ENCODE data around the gene ACVR2A.

GRCh38 chr2:147924647-147925046, 79.8 kb downstream of the ACVR2A start:
- TF ChIP-seq EZH2phosphoT487 (IDR thresholded peaks at IDR 0.05; ENCODE audit: borderline replicate concordance, low read depth) (no peak), RXRA (IDR thresholded peaks at IDR 0.05; ENCODE audit: borderline replicate concordance, low read depth) (no peak), PBX3 (IDR thresholded peaks at IDR 0.05) (no peak), EP300 (IDR thresholded peaks at IDR 0.05; ENCODE audit: borderline replicate concordance in 1 of 2, low read depth in 1 of 2, low read length in 1 of 2) (no peak), USF1 (IDR thresholded peaks at IDR 0.05; ENCODE audit: borderline replicate concordance, low read depth) (no peak), FOSL2 (IDR thresholded peaks at IDR 0.05; ENCODE audit: borderline replicate concordance, low read depth) (no peak), MEF2A (IDR thresholded peaks at IDR 0.05; ENCODE audit: borderline replicate concordance, low read depth) (no peak)
- TF ChIP-seq, protein P1, sequence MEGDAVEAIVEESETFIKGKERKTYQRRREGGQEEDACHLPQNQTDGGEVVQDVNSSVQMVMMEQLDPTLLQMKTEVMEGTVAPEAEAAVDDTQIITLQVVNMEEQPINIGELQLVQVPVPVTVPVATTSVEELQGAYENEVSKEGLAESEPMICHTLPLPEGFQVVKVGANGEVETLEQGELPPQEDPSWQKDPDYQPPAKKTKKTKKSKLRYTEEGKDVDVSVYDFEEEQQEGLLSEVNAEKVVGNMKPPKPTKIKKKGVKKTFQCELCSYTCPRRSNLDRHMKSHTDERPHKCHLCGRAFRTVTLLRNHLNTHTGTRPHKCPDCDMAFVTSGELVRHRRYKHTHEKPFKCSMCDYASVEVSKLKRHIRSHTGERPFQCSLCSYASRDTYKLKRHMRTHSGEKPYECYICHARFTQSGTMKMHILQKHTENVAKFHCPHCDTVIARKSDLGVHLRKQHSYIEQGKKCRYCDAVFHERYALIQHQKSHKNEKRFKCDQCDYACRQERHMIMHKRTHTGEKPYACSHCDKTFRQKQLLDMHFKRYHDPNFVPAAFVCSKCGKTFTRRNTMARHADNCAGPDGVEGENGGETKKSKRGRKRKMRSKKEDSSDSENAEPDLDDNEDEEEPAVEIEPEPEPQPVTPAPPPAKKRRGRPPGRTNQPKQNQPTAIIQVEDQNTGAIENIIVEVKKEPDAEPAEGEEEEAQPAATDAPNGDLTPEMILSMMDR (IDR thresholded peaks at IDR 0.05): no peak
- TF ChIP-seq, protein P2, sequence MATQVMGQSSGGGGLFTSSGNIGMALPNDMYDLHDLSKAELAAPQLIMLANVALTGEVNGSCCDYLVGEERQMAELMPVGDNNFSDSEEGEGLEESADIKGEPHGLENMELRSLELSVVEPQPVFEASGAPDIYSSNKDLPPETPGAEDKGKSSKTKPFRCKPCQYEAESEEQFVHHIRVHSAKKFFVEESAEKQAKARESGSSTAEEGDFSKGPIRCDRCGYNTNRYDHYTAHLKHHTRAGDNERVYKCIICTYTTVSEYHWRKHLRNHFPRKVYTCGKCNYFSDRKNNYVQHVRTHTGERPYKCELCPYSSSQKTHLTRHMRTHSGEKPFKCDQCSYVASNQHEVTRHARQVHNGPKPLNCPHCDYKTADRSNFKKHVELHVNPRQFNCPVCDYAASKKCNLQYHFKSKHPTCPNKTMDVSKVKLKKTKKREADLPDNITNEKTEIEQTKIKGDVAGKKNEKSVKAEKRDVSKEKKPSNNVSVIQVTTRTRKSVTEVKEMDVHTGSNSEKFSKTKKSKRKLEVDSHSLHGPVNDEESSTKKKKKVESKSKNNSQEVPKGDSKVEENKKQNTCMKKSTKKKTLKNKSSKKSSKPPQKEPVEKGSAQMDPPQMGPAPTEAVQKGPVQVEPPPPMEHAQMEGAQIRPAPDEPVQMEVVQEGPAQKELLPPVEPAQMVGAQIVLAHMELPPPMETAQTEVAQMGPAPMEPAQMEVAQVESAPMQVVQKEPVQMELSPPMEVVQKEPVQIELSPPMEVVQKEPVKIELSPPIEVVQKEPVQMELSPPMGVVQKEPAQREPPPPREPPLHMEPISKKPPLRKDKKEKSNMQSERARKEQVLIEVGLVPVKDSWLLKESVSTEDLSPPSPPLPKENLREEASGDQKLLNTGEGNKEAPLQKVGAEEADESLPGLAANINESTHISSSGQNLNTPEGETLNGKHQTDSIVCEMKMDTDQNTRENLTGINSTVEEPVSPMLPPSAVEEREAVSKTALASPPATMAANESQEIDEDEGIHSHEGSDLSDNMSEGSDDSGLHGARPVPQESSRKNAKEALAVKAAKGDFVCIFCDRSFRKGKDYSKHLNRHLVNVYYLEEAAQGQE (IDR thresholded peaks at IDR 0.05; ENCODE audit: low read depth, low read length): no peak

Data from SK-N-SH (cell line).